ENCODE results near the gene SPOP. TPM values are rescaled to one million over a fixed set of nuclear protein-coding genes. Genes with fewer than 3 reads are reported as not detected.

The SPOP gene
- total and polyA plus RNA-seq, 7 donors, result 31.2 to 64.9 (median 47.3) TPM

DNA sequence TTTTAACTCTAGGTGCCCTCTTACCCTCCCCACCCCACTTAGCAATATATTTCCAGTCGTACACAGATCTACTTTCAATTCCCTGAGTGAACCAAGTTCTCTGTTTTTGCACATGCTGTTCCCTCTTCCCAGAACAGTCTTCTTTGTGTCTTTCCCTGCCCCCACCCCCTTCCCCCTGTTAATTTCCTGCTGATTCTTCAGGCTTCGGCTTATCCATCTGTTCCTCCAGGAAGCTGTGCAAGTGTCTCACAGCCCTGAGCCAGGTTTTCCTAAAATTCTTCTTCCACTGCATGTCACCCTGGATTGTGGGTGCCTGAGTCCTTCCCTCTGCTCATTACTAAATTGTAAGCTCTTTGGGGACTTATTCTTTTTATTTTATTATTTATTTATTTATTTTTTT is 12.4 kb upstream of the SPOP start:
- WGBS, 3 donors, result 38 to 66% (median 44%) methylated on average over 2 of the region's 2 CpGs
- H3K4me1 ChIP-seq, result peaks cover 11% of the 10 kb centered on the region

DNA sequence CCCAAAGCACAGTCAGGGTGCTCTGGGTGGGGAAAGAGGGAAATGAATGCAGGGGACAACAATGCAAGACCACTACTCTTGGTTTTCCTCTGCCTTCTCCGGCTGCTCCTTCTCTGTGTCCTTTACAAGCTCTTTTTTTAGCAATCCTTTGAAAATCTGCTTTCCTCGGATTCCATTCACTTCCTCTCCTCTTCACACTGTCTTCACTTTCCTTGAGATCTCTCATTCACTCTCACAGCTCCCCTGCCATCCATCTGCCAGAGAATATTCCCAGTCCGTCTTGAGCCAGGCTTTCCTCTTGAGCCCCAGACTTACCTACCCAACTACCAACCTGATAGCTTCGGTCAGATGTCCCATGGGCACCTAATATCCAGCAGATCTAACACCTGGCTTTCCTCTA is 11.0 kb upstream of the SPOP start:
- TF ChIP-seq, protein P1, sequence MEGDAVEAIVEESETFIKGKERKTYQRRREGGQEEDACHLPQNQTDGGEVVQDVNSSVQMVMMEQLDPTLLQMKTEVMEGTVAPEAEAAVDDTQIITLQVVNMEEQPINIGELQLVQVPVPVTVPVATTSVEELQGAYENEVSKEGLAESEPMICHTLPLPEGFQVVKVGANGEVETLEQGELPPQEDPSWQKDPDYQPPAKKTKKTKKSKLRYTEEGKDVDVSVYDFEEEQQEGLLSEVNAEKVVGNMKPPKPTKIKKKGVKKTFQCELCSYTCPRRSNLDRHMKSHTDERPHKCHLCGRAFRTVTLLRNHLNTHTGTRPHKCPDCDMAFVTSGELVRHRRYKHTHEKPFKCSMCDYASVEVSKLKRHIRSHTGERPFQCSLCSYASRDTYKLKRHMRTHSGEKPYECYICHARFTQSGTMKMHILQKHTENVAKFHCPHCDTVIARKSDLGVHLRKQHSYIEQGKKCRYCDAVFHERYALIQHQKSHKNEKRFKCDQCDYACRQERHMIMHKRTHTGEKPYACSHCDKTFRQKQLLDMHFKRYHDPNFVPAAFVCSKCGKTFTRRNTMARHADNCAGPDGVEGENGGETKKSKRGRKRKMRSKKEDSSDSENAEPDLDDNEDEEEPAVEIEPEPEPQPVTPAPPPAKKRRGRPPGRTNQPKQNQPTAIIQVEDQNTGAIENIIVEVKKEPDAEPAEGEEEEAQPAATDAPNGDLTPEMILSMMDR (IDR thresholded peaks at IDR 0.05), result no peak
- Histone ChIP-seq H3K27me3 (ENCODE audit: insufficient read depth in 3 of 3, low read length in 2 of 3) (no peaks in the 10 kb centered on the region), H3K36me3 (ENCODE audit: insufficient read depth in 1 of 2, low read depth in 1 of 2) (no peaks in the 10 kb centered on the region), H3K4me3 (no peak overlapping the region), H3K9me3 (no peaks in the 10 kb centered on the region), H3K27ac (no peak overlapping the region), H3K4me1 (peaks cover 11% of the 10 kb centered on the region)
- intact Hi-C loops (cut with DNase I), result loop anchor here in 1 of 2 donors (1.0 kb wide), 1 partner anchor 11 kb away; the partner anchor contains the start of gene SPOP
- DNase-seq, result no peak
- 76 to 89% (median 80%) methylated on average over 4 of the region's 4 CpGs for WGBS, 3 donors
- ATAC-seq, result no peak

More for the DNA sequence above, 12.4 kb upstream of the SPOP start:
- DNase-seq (no peak), ATAC-seq (no peak)
- Histone ChIP-seq H3K27ac (peak overlapping the region; percentile 69), H3K9me3 (no peaks in the 10 kb centered on the region), H3K36me3 (ENCODE audit: insufficient read depth in 1 of 2, low read depth in 1 of 2) (no peaks in the 10 kb centered on the region), H3K4me3 (no peak overlapping the region), H3K27me3 (ENCODE audit: insufficient read depth in 3 of 3, low read length in 2 of 3) (no peaks in the 10 kb centered on the region)
- TF ChIP-seq, protein P1 (IDR thresholded peaks at IDR 0.05), result no peak
- intact Hi-C loops (cut with DNase I), result loop anchor here in 1 of 2 donors (10.0 kb wide), 1 partner anchor 305 kb away; the partner anchor contains the start of gene DLX3

DNA sequence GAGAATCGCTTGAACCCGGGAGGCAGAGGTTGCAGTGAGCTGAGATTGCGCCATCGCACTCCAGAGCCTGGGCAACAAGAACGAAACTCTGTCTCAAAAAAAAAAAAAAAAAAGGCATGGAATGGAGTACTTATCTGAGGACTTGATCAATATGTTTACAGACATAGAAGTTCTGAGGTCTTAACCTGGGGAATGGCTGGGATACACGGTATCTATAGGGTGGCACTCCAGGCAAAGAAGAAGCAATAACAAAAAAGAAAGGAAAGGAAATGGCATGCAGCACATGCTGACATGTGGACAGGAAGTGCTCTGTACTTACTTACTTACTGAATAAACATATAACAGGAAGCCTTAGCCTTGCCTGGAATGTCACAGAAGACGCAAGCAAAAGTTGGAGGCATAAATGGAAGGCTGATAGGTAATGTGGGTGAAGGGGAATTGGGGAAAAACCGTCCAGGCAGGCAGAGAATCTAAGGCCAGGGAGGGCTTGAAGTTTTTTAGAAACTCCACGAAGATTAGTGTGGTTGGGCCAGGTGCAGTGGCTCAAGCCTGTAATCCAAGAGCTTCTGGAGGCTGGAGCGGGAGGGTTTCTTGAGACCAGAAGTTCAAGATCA is 10.1 kb upstream of the SPOP start:
- peaks cover 11% of the 10 kb centered on the region for H3K4me1 ChIP-seq
- no peak for ATAC-seq
- H3K27me3 ChIP-seq (ENCODE audit: insufficient read depth in 3 of 3, low read length in 2 of 3), result no peaks in the 10 kb centered on the region
- H3K4me3 ChIP-seq, result peak overlapping the region; percentile 10
- 64 to 71% (median 70%) methylated on average over 10 of the region's 10 CpGs for WGBS, 3 donors
- no peak for DNase-seq
- intact Hi-C loops (cut with DNase I), result loop anchor here in 1 of 2 donors (1.0 kb wide), 1 partner anchor 10 kb away; the partner anchor contains the start of gene SPOP
- H3K36me3 ChIP-seq (ENCODE audit: insufficient read depth in 1 of 2, low read depth in 1 of 2), result no peaks in the 10 kb centered on the region
- H3K9me3 ChIP-seq, result no peaks in the 10 kb centered on the region
- TF ChIP-seq, protein P1 (IDR thresholded peaks at IDR 0.05), result no peak
- peak overlapping the region; percentile 60 for H3K27ac ChIP-seq

DNA sequence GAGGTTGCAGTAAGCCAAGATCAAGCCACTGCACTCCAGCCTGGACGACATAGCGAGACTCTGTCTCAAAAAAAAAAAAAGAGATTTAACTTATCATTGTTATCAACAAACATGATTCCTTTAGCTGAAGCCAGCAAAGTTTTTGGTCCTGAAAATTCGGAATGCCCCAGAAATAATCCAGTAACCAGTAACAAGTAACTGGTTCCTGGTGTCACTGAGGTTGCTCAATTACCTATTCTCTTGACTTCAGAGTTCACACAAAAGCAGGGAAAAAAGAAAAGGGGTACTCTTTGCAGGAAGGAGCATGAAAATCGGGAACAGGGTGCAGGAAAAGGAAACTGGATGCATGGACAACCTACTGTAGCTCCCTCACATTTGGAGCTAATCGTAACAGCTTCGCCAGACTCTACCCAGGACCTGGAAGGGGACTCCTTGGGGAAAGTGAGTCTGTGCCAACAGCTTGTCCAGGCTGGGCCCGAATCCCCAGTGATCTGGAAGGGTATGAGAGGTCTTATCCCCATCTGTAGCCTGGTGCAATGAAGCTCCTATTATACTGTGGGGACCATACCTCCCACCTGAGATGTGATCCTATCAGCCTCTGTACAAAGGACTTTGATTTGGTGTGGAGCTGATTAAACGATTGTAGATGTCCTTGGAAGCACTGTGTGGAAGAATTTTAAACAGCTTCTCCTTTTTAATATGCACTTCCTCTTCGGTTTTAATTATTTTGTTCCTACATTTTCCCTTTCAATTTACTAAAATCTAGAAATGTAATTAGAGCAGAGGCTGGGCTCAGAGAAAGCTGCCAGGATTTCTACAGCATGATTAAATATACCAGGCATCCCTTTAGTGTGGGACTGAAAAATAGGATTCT is 3.4 kb upstream of the SPOP start:
- intact Hi-C loops (cut with DNase I), result no loop called here
- no peak overlapping the region for H3K27ac ChIP-seq

More for the DNA sequence above, 3.4 kb upstream of the SPOP start:
- DNase-seq, result no peak
- Histone ChIP-seq H3K36me3 (ENCODE audit: insufficient read depth in 1 of 2, low read depth in 1 of 2) (no peaks in the 10 kb centered on the region), H3K4me1 (peaks cover 6% of the 10 kb centered on the region), H3K4me3 (no peak overlapping the region), H3K9me3 (no peaks in the 10 kb centered on the region), H3K27me3 (ENCODE audit: insufficient read depth in 3 of 3, low read length in 2 of 3) (no peaks in the 10 kb centered on the region)
- no peak for ATAC-seq
- WGBS, 3 donors, result 66 to 75% (median 67%) methylated on average over 9 of the region's 9 CpGs
- TF ChIP-seq, protein P1 (IDR thresholded peaks at IDR 0.05), result no peak
